ENCODE results near the gene UGT1A9. TPM values are rescaled to one million over a fixed set of nuclear protein-coding genes. Genes with fewer than 3 reads are reported as not detected.
"Not testable (repeated sequence)": the region's sequence is repeated elsewhere in the genome, so short reads cannot be mapped to it uniquely, and the experiment has no call there.

Gene UGT1A9
- not detected for polyA plus RNA-seq (ENCODE audit: low read depth in 6 of 6)

DNA sequence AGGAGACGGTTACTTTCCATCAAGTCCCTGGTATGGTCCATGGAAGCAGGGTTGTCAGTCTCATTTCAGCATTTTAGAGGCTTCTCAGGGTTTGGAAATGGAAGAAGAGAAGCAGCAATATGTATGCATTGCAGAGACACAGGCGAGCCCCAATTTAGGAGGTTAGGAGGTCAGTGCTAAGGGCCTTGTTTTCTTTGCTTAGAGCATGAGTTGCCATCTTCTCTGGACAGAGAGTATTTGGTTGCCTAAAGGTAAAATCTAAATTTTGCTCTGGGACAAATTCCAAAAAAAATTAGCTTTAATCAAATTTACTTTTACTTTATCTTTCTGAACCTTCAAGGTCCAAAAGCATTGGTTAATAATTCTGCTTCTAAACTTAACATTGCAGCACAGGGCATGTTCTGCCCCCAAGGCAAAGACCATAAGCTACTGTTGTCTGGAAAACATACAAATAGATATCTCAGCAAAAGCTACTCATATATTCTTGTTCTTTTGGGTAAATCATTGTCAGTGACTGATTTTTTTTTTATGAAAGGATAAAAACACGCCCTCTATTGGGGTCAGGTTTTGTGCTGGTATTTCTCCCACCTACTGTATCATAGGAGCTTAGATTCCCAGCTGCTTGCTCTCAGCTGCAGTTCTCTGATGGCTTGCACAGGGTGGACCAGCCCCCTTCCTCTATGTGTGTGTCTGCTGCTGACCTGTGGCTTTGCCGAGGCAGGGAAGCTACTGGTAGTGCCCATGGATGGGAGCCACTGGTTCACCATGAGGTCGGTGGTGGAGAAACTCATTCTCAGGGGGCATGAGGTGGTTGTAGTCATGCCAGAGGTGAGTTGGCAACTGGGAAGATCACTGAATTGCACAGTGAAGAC is at the start of gene UGT1A9:
TSS of gene UGT1A9 (plus strand) at position 609 of the 872 bp plus-strand sequence. CDS start at position 646, 37 bp downstream.
- H3K36me3 Mint-ChIP-seq = no peaks in the 10 kb centered on the region
- no peak for ATAC-seq (ENCODE audit: low read depth in 2 of 2)
- H3K4me3 Mint-ChIP-seq = no peak within 1 kb of the TSS
- no peak for DNase-seq
- H3K9me3 Mint-ChIP-seq = peaks cover 0 to 11% (median 2%) of the 10 kb centered on the region in 7 donors
- H3K4me1 Mint-ChIP-seq = peaks cover 0 to 6% (median 0%) of the 10 kb centered on the region in 3 donors
- H3K27ac Mint-ChIP-seq = peak within 1 kb of the TSS in 1 of 6 donors; percentile 35
- peaks cover 11 to 28% (median 24%) of the 10 kb centered on the region in 3 donors for H3K27me3 Mint-ChIP-seq

GRCh38 chr2:233627331-233628025 is 44.2 kb upstream of the UGT1A9 start:
- H3K4me3 Mint-ChIP-seq = no peak overlapping the region
- peaks cover 8 to 29% (median 18%) of the 10 kb centered on the region in 3 donors for H3K27me3 Mint-ChIP-seq
- H3K4me1 Mint-ChIP-seq = no peaks in the 10 kb centered on the region

GRCh38 chr2:233636306-233636705 is 35.4 kb upstream of the UGT1A9 start, which contains the start of gene UGT1A10:
Gene UGT1A10, plus strand, starts transcription at chr2:233636448. Its CDS starts 75 bp downstream, at chr2:233636523.
- not testable (repeated sequence) for H3K4me3 Mint-ChIP-seq; ATAC-seq (ENCODE audit: low read depth in 2 of 2); H3K36me3 Mint-ChIP-seq; H3K4me1 Mint-ChIP-seq; DNase-seq; H3K27ac Mint-ChIP-seq
- Mint-ChIP-seq H3K9me3 (peaks cover 0 to 12% (median 2%) of the 10 kb centered on the region in 7 donors), H3K27me3 (peaks cover 43 to 57% (median 49%) of the 10 kb centered on the region in 3 donors)

More at GRCh38 chr2:233627331-233628025, 44.2 kb upstream of the UGT1A9 start:
- Mint-ChIP-seq H3K9me3 (peaks cover 10 to 45% (median 30%) of the 10 kb centered on the region in 7 donors), H3K27ac (peak overlapping the region in 2 of 6 donors; percentile 4 to 71), H3K36me3 (peaks cover 9 to 29% of the 10 kb centered on the region in 2 donors)
- no peak for DNase-seq
- no peak for ATAC-seq (ENCODE audit: low read depth in 2 of 2)

DNA sequence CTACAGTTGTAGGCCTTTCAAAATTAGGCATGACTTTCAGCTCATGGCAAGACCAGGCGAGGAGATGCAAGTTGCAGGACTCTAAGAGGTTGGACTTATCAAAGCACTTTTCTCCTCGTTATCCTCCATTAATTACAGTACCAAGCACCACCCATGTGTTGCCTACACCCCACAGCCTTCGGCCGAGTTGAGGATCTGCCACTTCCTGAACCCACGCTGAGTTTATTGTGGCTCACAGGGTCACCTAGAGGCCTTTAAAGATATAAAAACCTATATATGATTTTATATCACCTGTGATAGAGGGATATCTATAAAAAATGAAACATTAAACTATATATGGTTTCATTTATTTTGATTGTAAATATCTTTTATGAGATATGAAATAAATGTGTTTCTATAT is 32.9 kb upstream of the UGT1A9 start:
- Mint-ChIP-seq H3K27me3 (peaks cover 33 to 40% (median 39%) of the 10 kb centered on the region in 3 donors), H3K9me3 (peaks cover 2 to 12% (median 7%) of the 10 kb centered on the region in 7 donors), H3K4me1 (peaks cover 0 to 5% (median 3%) of the 10 kb centered on the region in 3 donors), H3K4me3 (no peak overlapping the region), H3K27ac (no peak overlapping the region), H3K36me3 (peaks cover 0 to 8% of the 10 kb centered on the region in 2 donors)
- DNase-seq (no peak), ATAC-seq (ENCODE audit: low read depth in 2 of 2) (peak in 1 of 2 donors; percentile 37)

- Mint-ChIP-seq H3K9me3 (peaks cover 2 to 13% (median 10%) of the 10 kb centered on the region in 7 donors), H3K4me3 (no peak overlapping the region), H3K36me3 (peaks cover 0 to 8% of the 10 kb centered on the region in 2 donors), H3K4me1 (peaks cover 0 to 5% (median 3%) of the 10 kb centered on the region in 3 donors), H3K27me3 (peaks cover 23 to 29% (median 29%) of the 10 kb centered on the region in 3 donors), H3K27ac (no peak overlapping the region)
- ATAC-seq (ENCODE audit: low read depth in 2 of 2) = no peak
- DNase-seq = no peak
Observed at GRCh38 chr2:233639860-233640259, 31.8 kb upstream of the UGT1A9 start.

- Mint-ChIP-seq H3K27me3 (peaks cover 12 to 21% (median 19%) of the 10 kb centered on the region in 3 donors), H3K9me3 (peaks cover 12 to 38% (median 29%) of the 10 kb centered on the region in 7 donors), H3K4me3 (no peak overlapping the region), H3K4me1 (peaks cover 0 to 5% (median 3%) of the 10 kb centered on the region in 3 donors), H3K27ac (no peak overlapping the region), H3K36me3 (peaks cover 9 to 25% of the 10 kb centered on the region in 2 donors)
- ATAC-seq (ENCODE audit: low read depth in 2 of 2) (no peak), DNase-seq (no peak)
Observed at GRCh38 chr2:233643128-233643527, 28.6 kb upstream of the UGT1A9 start.

GRCh38 chr2:233646033-233646432 is 25.7 kb upstream of the UGT1A9 start:
- H3K9me3 Mint-ChIP-seq = peaks cover 12 to 38% (median 29%) of the 10 kb centered on the region in 7 donors
- not testable (repeated sequence) for H3K27ac Mint-ChIP-seq; ATAC-seq (ENCODE audit: low read depth in 2 of 2); DNase-seq; H3K4me1 Mint-ChIP-seq; H3K4me3 Mint-ChIP-seq
- peaks cover 9 to 25% of the 10 kb centered on the region in 2 donors for H3K36me3 Mint-ChIP-seq
- peaks cover 12 to 26% (median 19%) of the 10 kb centered on the region in 3 donors for H3K27me3 Mint-ChIP-seq

DNA sequence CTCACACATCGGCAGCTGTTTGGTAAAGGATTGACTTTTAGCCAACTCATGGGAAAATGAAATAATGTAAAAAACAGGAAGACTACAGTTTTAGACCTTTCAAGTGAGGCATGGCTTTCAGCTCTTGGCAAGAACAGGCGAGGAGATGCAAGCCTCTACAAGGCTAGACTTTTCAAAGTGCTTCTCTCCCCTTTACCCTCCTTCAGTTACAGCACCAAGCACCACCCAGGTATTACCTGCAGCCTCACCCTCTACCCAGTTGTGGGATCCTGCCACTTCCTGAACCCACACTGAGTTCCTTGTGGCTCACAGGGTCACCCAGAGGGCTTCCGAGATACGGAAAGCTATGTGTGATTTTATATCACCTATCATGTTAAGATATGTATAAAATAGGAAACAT is 20.7 kb upstream of the UGT1A9 start:
- no peak for DNase-seq
- Mint-ChIP-seq H3K4me1 (no peaks in the 10 kb centered on the region), H3K36me3 (peaks cover 9 to 17% of the 10 kb centered on the region in 2 donors), H3K4me3 (no peak overlapping the region), H3K27ac (peak overlapping the region in 1 of 6 donors; percentile 53), H3K9me3 (peaks cover 5 to 20% (median 16%) of the 10 kb centered on the region in 7 donors), H3K27me3 (peaks cover 17 to 36% (median 20%) of the 10 kb centered on the region in 3 donors)
- no peak for ATAC-seq (ENCODE audit: low read depth in 2 of 2)

DNA sequence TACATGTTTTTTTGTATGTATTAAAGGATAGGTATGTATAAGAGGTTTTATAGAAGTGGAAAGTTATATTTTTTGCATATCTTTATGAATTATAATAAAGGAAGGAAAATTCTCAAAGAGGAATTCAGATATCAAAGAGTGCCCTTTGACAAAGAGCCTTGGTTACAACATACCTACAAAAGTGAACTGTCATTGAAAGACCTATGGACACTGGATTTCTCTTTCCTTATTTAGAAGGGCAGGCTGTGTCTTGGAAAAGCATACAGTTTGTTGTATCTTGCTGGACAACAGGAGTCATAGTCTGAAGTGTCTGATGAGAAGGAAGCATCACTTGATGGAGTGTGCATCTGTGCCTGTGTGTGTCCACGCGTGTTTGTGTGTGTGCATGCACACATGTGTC is 20.3 kb upstream of the UGT1A9 start:
- Mint-ChIP-seq H3K27me3 (peaks cover 14 to 34% (median 18%) of the 10 kb centered on the region in 3 donors), H3K27ac (no peak overlapping the region), H3K4me1 (no peaks in the 10 kb centered on the region), H3K36me3 (peaks cover 9 to 14% of the 10 kb centered on the region in 2 donors), H3K4me3 (no peak overlapping the region), H3K9me3 (peaks cover 3 to 18% (median 13%) of the 10 kb centered on the region in 7 donors)
- DNase-seq = no peak
- no peak for ATAC-seq (ENCODE audit: low read depth in 2 of 2)

- no peak overlapping the region for H3K27ac Mint-ChIP-seq
- H3K27me3 Mint-ChIP-seq = peaks cover 7 to 38% (median 9%) of the 10 kb centered on the region in 3 donors
- no peaks in the 10 kb centered on the region for H3K4me1 Mint-ChIP-seq
- no peaks in the 10 kb centered on the region for H3K36me3 Mint-ChIP-seq
- peaks cover 0 to 5% (median 0%) of the 10 kb centered on the region in 7 donors for H3K9me3 Mint-ChIP-seq
- H3K4me3 Mint-ChIP-seq = no peak overlapping the region
- DNase-seq (no peak), ATAC-seq (ENCODE audit: low read depth in 2 of 2) (no peak)
Observed at GRCh38 chr2:233654501-233654900, 17.2 kb upstream of the UGT1A9 start.

- H3K36me3 Mint-ChIP-seq = no peaks in the 10 kb centered on the region
- H3K27me3 Mint-ChIP-seq = peaks cover 12 to 39% (median 15%) of the 10 kb centered on the region in 3 donors
- no peak for DNase-seq
- no peak for ATAC-seq (ENCODE audit: low read depth in 2 of 2)
- no peaks in the 10 kb centered on the region for H3K4me1 Mint-ChIP-seq
- no peak overlapping the region for H3K4me3 Mint-ChIP-seq
- H3K27ac Mint-ChIP-seq = no peak overlapping the region
- peaks cover 0 to 5% (median 0%) of the 10 kb centered on the region in 7 donors for H3K9me3 Mint-ChIP-seq
Observed at GRCh38 chr2:233655043-233655442, 16.7 kb upstream of the UGT1A9 start.

- peaks cover 16 to 42% (median 18%) of the 10 kb centered on the region in 3 donors for H3K27me3 Mint-ChIP-seq
- H3K9me3 Mint-ChIP-seq; H3K4me1 Mint-ChIP-seq; H3K27ac Mint-ChIP-seq; ATAC-seq (ENCODE audit: low read depth in 2 of 2); H3K4me3 Mint-ChIP-seq; DNase-seq; H3K36me3 Mint-ChIP-seq: not testable (repeated sequence)
Observed at GRCh38 chr2:233655943-233656342, 15.8 kb upstream of the UGT1A9 start.

DNA sequence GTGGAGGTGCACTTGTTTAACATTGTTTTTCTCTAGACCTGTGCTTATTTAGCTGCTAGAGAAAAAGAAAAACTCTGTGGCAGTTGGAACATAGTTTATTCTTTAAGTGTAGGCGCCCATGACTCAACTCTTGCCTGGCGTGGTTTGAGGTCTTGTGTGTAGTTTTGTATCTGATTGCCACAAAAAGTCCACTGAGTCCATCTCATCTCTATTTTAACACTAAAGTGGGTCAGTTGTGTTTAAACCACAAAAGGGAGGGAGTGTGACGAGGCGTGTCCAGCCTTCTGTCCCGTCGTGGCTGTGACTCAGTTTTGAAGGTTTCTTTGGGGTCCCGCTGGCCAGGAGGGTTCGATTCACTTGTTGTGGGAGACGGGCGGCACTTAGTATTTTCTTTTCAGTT is 15.3 kb upstream of the UGT1A9 start:
- Mint-ChIP-seq H3K4me3 (no peak overlapping the region), H3K4me1 (no peaks in the 10 kb centered on the region), H3K27me3 (peaks cover 15 to 45% (median 18%) of the 10 kb centered on the region in 3 donors), H3K27ac (no peak overlapping the region), H3K36me3 (no peaks in the 10 kb centered on the region), H3K9me3 (peaks cover 0 to 5% (median 0%) of the 10 kb centered on the region in 7 donors)
- ATAC-seq (ENCODE audit: low read depth in 2 of 2) = no peak
- no peak for DNase-seq
